GM21737 (cell line): ENCODE results near the gene ASCL3.
"Not testable (repeated sequence)": the region's sequence is repeated elsewhere in the genome, so short reads cannot be mapped to it uniquely, and the experiment has no call there.

Source experiments
- ATAC-seq: cut with Tn5 transposase; IDR thresholded peaks from one replicate; pipeline ENCODE4 v1.9.1; 2021; ENCODE audit warnings: mild to moderate bottlenecking, moderate library complexity; ENCODE audit not compliant: unreplicated experiment

Gene ASCL3

GRCh38 chr11:8942518-8943066 lies at the start of gene ASCL3:
ASCL3 (minus strand) TSS chr11:8943016; CDS start chr11:8938161, 4,855 bp downstream.
- ATAC-seq = no peak

GRCh38 chr11:8989453-8989852 lies 46.6 kb upstream of the ASCL3 start:
- no peak for ATAC-seq

GRCh38 chr11:8988329-8989234 lies 45.8 kb upstream of the ASCL3 start:
- no peak for ATAC-seq

- ATAC-seq = no peak
Measured at GRCh38 chr11:8987446-8987845, 44.6 kb upstream of the ASCL3 start.

- not testable (repeated sequence) for ATAC-seq
Measured at GRCh38 chr11:8986772-8987171, 44.0 kb upstream of the ASCL3 start.

- ATAC-seq = no peak
Measured at GRCh38 chr11:8985462-8985861, 42.6 kb upstream of the ASCL3 start.

GRCh38 chr11:8983552-8983951 lies 40.7 kb upstream of the ASCL3 start:
- no peak for ATAC-seq

- no peak for ATAC-seq
Measured at GRCh38 chr11:8980485-8980884, 37.7 kb upstream of the ASCL3 start.

GRCh38 chr11:8979365-8979764 lies 36.5 kb upstream of the ASCL3 start:
- ATAC-seq = not testable (repeated sequence)

- ATAC-seq = no peak
Measured at GRCh38 chr11:8973121-8973520, 30.3 kb upstream of the ASCL3 start.

GRCh38 chr11:8971924-8972316 lies 29.1 kb upstream of the ASCL3 start:
- no peak for ATAC-seq

GRCh38 chr11:8971196-8971923 lies 28.5 kb upstream of the ASCL3 start:
- no peak for ATAC-seq

GRCh38 chr11:8967184-8967583 lies 24.4 kb upstream of the ASCL3 start:
- ATAC-seq = no peak

- peak; percentile 77 for ATAC-seq
Measured at GRCh38 chr11:8964324-8965320, 21.8 kb upstream of the ASCL3 start, which contains the start of gene TMEM9B. TMEM9B (minus strand) TSS chr11:8964442; CDS start chr11:8964313, 129 bp downstream.

GRCh38 chr11:8963569-8964323 lies 20.9 kb upstream of the ASCL3 start:
- ATAC-seq = peak; percentile 58

- ATAC-seq = no peak
Measured at GRCh38 chr11:8962841-8963240, 20.0 kb upstream of the ASCL3 start.

- ATAC-seq = no peak
Measured at GRCh38 chr11:8961401-8961800, 18.6 kb upstream of the ASCL3 start.

- ATAC-seq = peak; percentile 33
Measured at GRCh38 chr11:8959546-8960166, 16.8 kb upstream of the ASCL3 start.

- ATAC-seq = no peak
Measured at GRCh38 chr11:8956860-8957259, 14.0 kb upstream of the ASCL3 start.
